Stimulated activated CD8-positive, alpha-beta memory T cell treated with anti-CD3 and anti-CD28 coated beads, Interleukin-12 subunit alpha, Interleukin-12 subunit beta, amount 100 ng/mL, for 24 hours (primary cell): ENCODE results near the gene PCDHGB5.
"Not testable (repeated sequence)": the region's sequence is repeated elsewhere in the genome, so short reads cannot be mapped to it uniquely, and the experiment has no call there.

Experiments
- DNase-seq: peaks from one replicate; pipeline ENCODE4 v3.0.0-alpha.2; 2020; ENCODE audit errors: extremely low read depth

PCDHGB5 gene

DNA sequence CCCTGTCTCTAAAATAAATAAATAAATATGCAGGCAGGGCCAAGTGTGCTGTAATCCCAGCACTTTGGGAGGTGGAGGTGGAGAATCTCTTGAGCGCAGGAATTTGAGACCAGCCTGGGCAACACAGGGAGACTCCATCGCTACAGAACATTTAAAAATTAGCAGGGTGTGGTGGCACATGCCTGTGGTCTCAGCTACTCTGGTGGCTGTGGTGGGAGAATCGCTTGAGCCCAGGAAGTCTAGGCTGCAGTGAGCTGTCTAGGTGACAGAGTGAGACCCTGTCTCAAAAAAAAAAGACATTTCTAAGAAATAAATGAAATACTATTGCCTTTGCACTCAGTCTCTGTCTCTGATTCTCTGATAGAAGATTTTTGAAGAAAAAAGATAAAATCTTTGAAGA lies 13.8 kb downstream of the PCDHGB5 start:
- DNase-seq, result no peak

DNA sequence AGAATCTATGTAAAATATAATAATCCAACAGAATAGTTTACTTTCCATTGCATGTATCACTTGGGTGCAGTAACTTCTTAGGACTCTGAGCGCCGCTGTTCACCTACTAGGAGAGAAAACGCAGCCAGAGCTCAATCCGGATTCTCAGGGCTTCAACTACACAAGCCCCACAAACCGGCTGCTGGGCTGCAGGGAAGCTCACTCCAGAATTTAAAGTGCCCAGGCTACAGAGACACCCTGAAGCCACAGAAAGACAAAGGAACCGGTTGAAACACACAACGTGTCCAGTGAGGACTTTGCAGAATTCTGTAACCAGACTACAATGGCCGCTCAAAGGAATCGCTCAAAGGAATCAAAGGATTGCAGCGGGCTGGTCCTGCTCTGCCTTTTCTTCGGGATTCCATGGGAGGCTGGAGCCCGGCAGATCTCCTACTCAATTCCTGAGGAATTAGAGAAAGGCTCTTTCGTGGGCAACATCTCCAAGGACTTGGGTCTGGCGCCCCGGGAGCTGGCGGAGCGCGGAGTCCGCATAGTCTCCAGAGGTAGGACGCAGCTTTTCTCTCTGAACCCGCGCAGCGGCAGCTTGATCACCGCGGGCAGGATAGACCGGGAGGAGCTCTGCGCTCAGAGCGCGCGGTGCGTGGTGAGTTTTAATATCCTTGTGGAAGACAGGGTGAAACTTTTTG lies 15.2 kb downstream of the PCDHGB5 start, which contains the start of gene PCDHGA10:
PCDHGA10 (plus strand) TSS at position 134 of the 686 bp plus-strand sequence; CDS start at position 323, 189 bp downstream.
- no peak for DNase-seq

DNA sequence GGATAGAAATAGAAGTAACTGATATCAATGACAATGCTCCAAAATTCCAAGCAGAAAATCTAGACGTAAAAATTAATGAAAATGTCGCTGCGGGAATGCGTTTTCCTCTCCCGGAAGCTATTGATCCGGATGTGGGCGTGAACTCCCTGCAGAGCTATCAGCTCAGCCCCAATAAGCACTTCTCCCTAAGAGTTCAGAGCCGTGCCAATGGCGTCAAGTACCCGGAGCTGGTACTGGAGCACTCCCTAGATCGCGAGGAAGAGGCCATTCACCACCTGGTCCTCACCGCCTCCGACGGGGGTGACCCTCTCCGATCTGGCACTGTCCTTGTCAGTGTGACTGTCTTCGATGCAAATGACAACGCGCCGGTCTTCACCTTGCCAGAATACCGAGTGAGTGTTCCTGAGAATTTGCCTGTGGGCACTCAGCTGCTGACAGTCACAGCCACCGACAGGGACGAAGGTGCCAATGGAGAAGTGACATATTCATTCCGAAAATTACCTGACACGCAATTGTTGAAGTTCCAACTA lies 15.9 kb downstream of the PCDHGB5 start:
- no peak for DNase-seq

DNA sequence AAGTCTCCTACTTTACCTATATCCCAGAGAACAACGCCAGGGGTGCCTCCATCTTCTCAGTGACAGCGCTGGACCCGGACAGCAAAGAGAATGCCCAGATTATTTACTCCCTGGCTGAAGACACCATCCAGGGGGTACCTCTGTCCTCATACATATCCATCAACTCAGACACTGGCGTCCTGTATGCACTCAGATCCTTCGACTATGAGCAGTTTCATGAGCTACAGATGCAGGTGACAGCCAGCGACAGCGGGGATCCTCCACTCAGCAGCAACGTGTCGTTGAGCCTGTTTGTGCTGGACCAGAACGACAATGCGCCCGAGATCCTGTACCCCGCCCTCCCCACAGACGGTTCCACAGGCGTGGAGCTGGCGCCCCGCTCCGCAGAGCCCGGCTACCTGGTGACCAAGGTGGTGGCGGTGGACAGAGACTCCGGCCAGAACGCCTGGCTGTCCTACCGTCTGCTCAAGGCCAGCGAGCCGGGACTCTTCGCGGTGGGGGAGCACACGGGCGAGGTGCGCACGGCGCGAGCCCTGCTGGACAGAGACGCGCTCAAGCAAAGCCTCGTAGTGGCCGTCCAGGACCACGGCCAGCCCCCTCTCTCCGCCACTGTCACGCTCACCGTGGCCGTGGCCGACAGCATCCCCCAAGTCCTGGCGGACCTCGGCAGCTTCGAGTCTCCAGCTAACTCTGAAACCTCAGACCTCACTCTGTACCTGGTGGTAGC lies 17.0 kb downstream of the PCDHGB5 start:
- DNase-seq, result not testable (repeated sequence)

DNA sequence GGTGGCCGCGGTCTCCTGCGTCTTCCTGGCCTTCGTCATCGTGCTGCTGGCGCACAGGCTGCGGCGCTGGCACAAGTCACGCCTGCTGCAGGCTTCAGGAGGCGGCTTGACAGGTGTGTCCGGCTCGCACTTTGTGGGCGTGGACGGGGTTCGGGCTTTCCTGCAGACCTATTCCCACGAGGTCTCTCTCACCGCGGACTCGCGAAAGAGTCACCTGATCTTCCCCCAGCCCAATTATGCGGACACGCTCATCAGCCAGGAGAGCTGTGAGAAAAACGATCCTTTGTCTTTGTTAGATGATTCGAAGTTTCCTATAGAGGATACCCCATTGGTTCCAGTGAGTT lies 17.5 kb downstream of the PCDHGB5 start:
- not testable (repeated sequence) for DNase-seq

DNA sequence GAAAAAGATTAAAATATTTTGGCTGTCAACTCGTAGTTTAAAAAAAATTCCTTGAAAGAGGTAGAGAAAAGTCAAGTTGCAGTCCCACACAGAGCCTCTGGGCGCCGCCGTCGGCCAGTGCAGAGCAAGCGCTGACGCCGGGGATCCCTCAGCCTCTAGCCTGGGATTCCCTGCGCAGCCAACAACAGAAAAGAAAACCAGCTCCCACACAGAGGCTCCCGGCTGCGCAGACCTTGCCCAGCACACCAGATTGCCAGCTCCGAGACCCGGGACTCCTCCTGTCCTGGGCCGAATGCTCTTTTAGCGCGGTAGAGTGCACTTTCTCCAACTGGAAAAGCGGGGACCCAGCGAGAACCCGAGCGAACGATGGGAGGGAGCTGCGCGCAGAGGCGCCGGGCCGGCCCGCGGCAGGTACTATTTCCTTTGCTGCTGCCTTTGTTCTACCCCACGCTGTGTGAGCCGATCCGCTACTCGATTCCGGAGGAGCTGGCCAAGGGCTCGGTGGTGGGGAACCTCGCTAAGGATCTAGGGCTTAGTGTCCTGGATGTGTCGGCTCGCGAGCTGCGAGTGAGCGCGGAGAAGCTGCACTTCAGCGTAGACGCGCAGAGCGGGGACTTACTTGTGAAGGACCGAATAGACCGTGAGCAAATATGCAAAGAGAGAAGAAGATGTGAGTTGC lies 19.9 kb downstream of the PCDHGB5 start, which contains the start of gene PCDHGB7:
PCDHGB7 (plus strand) TSS at position 184 of the 679 bp plus-strand sequence; CDS start at position 367, 183 bp downstream.
- DNase-seq, result not testable (repeated sequence)

DNA sequence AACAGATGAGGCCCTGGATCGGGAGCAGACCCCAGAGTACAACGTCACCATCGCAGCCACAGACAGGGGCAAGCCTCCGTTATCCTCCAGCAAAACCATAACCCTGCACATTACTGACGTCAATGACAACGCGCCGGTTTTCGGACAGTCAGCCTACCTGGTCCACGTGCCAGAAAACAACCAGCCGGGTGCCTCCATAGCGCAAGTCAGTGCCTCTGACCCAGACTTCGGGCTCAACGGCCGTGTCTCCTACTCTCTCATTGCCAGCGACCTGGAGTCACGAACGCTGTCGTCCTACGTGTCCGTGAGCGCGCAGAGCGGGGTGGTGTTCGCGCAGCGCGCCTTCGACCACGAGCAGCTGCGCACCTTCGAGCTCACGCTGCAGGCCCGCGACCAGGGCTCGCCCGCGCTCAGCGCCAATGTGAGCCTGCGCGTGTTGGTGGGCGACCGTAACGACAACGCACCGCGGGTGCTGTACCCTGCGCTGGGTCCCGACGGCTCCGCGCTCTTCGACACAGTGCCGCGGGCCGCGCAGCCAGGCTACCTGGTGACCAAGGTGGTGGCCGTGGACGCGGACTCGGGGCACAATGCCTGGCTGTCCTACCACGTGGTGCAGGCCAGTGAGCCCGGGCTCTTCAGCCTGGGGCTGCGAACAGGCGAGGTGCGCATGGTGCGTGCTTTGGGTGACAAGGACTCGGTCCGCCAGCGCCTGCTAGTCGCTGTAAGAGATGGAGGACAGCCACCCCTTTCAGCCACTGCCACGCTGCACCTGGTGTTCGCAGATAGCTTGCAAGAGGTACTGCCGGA lies 21.5 kb downstream of the PCDHGB5 start:
- DNase-seq, result no peak

DNA sequence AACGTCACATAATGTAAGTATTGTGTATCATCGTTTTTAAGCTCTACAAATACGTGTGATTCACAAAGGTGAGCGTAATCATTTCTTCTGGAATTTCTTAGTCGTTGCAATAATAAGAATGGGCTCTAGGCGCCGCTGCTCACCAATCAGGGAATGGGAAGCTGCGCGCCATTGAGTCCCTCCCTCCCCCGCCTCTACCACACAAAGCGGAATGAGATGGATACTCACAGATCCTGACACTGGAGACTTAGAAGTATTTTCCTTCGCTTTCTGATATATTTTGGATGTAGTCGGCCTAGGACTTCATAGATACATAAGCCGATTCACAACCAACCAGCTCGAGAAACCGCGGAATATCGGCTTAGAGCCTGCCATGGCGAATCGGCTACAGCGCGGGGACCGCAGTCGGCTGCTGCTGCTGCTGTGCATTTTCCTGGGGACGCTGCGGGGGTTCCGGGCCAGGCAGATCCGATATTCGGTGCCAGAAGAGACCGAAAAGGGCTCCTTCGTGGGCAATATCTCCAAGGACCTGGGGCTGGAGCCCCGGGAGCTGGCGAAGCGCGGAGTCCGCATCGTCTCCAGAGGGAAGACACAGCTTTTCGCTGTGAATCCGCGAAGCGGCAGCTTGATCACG lies 23.2 kb downstream of the PCDHGB5 start, which contains the start of gene PCDHGA11:
PCDHGA11 (plus strand) TSS at position 197 of the 634 bp plus-strand sequence; CDS start at position 374, 177 bp downstream.
- DNase-seq, result no peak

DNA sequence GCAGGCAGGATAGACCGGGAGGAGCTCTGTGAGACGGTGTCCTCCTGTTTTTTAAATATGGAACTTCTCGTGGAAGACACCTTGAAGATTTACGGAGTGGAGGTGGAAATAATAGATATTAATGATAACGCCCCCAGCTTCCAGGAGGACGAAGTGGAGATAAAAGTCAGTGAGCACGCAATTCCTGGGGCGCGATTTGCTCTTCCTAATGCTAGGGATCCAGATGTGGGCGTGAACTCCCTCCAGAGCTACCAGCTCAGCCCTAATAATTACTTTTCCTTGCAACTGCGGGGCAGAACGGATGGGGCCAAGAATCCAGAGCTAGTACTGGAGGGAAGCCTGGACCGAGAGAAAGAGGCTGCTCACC lies 23.7 kb downstream of the PCDHGB5 start:
- DNase-seq, result no peak

DNA sequence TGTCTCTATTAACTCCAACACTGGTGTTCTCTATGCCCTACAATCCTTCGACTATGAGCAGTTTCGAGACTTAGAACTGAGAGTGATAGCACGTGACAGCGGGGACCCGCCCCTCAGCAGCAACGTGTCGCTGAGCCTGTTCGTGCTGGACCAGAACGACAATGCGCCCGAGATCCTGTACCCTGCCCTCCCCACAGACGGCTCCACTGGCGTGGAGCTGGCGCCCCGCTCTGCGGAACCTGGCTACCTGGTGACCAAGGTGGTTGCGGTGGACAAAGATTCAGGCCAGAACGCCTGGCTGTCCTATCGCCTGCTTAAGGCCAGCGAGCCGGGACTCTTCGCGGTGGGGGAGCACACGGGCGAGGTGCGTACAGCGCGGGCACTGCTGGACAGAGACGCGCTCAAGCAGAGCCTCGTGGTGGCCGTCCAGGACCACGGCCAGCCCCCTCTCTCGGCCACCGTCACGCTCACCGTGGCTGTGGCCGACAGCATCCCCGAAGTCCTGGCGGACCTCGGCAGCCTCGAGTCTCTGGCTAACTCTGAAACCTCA lies 25.1 kb downstream of the PCDHGB5 start:
- no peak for DNase-seq

DNA sequence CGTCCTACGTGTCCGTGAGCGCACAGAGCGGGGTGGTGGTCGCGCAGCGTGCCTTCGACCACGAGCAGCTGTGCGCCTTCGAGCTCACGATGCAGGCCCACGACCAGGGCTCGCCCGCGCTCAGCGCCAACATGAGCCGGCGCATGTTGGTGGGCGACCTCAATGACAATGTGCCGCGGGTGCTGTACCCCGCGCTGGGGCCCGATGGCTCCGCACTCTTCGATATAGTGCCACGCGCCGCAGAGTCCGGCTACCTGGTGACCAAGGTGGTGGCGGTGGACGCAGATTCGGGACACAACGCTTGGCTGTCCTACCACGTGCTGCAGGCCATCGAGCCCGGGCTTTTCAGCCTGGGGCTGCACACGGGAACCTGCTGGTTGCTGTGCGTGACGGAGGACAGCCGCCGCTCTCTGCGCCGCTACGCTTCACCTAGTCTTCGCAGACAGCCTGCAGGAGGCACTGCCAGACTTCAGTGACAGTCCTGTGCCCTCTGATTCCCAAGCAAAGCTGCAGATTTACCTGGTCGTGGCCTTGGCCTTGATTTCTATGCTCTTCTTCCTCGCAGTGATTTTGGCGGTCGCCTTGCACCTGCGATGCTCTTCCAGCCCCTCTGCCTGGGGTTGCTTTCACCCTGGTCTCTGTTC lies 30.2 kb downstream of the PCDHGB5 start:
- no peak for DNase-seq

DNA sequence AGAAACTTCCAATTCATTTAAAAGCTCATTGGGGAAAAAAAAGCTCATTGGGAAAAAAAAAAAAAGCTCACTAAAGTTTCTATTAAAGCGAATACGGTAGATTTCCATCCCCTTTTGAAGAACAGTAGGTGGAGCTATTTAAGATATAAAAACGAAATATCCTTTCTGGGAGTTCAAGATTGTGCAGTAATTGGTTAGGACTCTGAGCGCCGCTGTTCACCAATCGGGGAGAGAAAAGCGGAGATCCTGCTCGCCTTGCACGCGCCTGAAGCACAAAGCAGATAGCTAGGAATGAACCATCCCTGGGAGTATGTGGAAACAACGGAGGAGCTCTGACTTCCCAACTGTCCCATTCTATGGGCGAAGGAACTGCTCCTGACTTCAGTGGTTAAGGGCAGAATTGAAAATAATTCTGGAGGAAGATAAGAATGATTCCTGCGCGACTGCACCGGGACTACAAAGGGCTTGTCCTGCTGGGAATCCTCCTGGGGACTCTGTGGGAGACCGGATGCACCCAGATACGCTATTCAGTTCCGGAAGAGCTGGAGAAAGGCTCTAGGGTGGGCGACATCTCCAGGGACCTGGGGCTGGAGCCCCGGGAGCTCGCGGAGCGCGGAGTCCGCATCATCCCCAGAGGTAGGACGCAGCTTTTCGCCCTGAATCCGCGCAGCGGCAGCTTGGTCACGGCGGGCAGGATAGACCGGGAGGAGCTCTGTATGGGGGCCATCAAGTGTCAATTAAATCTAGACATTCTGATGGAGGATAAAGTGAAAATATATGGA lies 32.8 kb downstream of the PCDHGB5 start, which contains the start of gene PCDHGA12:
PCDHGA12 (plus strand) TSS at position 176 of the 782 bp plus-strand sequence; CDS start at position 429, 253 bp downstream.
- DNase-seq, result no peak

DNA sequence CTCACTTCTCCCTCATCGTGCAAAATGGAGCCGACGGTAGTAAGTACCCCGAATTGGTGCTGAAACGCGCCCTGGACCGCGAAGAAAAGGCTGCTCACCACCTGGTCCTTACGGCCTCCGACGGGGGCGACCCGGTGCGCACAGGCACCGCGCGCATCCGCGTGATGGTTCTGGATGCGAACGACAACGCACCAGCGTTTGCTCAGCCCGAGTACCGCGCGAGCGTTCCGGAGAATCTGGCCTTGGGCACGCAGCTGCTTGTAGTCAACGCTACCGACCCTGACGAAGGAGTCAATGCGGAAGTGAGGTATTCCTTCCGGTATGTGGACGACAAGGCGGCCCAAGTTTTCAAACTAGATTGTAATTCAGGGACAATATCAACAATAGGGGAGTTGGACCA lies 33.5 kb downstream of the PCDHGB5 start:
- DNase-seq, result no peak

DNA sequence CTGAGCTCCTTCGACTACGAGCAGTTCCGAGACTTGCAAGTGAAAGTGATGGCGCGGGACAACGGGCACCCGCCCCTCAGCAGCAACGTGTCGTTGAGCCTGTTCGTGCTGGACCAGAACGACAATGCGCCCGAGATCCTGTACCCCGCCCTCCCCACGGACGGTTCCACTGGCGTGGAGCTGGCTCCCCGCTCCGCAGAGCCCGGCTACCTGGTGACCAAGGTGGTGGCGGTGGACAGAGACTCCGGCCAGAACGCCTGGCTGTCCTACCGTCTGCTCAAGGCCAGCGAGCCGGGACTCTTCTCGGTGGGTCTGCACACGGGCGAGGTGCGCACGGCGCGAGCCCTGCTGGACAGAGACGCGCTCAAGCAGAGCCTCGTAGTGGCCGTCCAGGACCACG lies 34.6 kb downstream of the PCDHGB5 start:
- not testable (repeated sequence) for DNase-seq

DNA sequence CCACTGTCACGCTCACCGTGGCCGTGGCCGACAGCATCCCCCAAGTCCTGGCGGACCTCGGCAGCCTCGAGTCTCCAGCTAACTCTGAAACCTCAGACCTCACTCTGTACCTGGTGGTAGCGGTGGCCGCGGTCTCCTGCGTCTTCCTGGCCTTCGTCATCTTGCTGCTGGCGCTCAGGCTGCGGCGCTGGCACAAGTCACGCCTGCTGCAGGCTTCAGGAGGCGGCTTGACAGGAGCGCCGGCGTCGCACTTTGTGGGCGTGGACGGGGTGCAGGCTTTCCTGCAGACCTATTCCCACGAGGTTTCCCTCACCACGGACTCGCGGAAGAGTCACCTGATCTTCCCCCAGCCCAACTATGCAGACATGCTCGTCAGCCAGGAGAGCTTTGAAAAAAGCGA lies 35.0 kb downstream of the PCDHGB5 start:
- DNase-seq, result not testable (repeated sequence)

DNA sequence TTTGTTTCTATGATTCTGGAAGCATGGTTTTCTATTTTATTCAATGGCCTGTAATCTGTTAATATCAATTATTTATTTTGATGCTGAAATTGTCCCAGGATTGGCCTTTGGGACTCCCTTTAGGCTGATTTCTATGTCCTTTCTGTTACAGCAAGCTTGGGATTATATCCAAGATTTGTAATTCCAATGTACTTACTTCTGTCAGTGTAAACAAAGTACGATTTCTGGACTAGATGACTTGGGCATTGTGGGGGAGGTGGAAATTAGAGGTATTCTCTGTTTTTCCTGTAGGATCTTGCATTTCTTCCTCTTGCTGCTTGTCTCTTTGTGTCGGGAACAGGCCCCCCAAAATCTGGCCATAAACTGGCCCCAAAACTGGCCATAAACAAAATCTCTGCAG lies 36.3 kb downstream of the PCDHGB5 start:
- DNase-seq, result no peak

DNA sequence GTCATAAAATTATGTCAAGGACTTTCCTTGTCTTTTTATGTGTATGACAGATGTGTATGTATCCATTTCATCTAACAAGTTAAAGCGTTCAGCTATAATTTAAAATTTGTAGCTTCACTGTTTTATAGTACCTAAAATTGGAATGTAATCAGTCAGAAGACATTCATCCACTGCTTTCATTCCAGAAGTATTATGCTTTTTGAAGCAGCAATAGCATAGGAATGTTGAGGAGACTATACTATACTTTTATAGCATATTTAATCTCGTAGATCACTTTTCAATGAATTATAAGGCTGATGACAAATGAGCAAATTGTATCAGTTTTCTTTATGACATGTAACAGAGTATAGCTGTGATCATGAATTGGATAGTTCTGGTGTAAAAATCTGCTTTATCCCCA lies 39.5 kb downstream of the PCDHGB5 start:
- DNase-seq, result no peak

DNA sequence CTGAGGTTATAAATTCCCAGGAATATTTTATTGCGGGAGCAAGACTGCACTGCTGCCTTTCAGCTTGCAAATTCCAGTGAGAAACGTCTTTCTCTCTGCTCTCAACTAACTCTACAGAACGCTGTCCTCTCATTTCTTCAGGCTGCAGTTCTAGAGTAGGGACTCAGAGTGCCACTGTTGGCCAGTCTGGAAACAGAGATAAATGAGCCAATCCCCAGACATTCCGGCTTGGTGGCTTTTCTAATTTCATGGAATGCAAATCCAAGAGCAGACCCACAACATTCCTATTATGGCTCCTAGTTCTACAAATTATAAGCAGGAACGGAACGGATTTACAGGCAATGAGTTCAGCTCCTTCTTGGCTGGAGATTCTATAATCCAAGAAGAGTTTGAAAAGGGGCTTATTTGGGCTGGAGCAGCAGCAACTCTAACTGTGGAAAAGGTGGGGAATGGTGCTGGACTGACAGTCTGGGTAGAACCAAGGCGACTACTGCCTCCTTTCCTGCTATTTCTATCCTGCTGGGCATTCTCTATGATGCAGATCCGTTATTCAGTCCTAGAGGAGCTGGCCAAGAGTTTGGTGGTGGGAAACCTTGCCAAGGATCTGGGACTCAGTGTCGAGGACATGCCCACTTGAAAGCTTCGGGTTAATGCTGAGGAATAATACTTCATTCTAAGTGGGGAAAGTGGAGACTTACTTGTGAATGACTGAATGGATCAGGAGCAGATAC lies 41.8 kb downstream of the PCDHGB5 start:
- no peak for DNase-seq

DNA sequence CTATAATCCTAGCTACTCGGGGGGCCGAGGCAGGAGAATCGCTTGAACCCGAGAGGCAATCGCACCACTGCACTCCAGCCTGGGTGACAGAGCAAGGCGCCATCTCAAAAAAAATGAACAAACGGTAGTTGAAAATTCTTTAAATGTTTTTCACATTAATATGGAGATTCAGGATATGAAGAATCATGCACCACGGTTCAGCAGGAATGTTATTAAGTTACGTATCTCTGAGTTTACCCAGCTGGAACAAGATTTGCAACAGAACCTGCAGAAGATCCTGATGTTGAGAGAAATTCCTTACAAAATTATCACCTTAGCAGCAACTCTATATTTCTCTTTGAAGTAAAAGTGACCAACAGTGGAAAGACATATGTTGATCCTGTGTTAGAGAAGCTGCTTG lies 42.6 kb downstream of the PCDHGB5 start:
- DNase-seq, result no peak
